Measurements from ENCODE around the gene LMF2. TPM values are rescaled to one million over a fixed set of nuclear protein-coding genes. Genes with fewer than 3 reads are reported as not detected.

Gene LMF2
- 91.1 TPM for polyA plus RNA-seq (2013, experiment 1 of 2; ENCODE audit: insufficient read length)
- 50.2 TPM for polyA plus RNA-seq (2013, experiment 2 of 2; ENCODE audit: insufficient read length)

- no peak for DNase-seq
Measured at GRCh38 chr22:50507421-50507990, at the start of gene LMF2. TSS of gene LMF2 (minus strand) at chr22:50507702. CDS start at chr22:50507675, 27 bp downstream.

GRCh38 chr22:50556703-50557102, 49.2 kb upstream of the LMF2 start:
- no peak for DNase-seq

GRCh38 chr22:50553310-50553709, 45.8 kb upstream of the LMF2 start:
- no peak for DNase-seq

- no peak for DNase-seq
Measured at GRCh38 chr22:50551160-50551752, 43.8 kb upstream of the LMF2 start.

GRCh38 chr22:50550395-50550794, 42.9 kb upstream of the LMF2 start:
- DNase-seq, result no peak

- DNase-seq, result no peak
Measured at GRCh38 chr22:50548921-50549790, 41.7 kb upstream of the LMF2 start.

- no peak for DNase-seq
Measured at GRCh38 chr22:50548040-50548920, 40.8 kb upstream of the LMF2 start.

- no peak for DNase-seq
Measured at GRCh38 chr22:50547263-50547985, 39.9 kb upstream of the LMF2 start.

- DNase-seq, result no peak
Measured at GRCh38 chr22:50546326-50547262, 39.1 kb upstream of the LMF2 start.

- peak; percentile 40 for DNase-seq
Measured at GRCh38 chr22:50545522-50546325, 38.2 kb upstream of the LMF2 start, which contains the start of gene KLHDC7B. TSS of gene KLHDC7B (plus strand) at chr22:50545899. CDS start at chr22:50546244, 345 bp downstream.

- DNase-seq, result no peak
Measured at GRCh38 chr22:50544746-50545253, 37.3 kb upstream of the LMF2 start.

- peak; percentile 61 for DNase-seq
Measured at GRCh38 chr22:50544078-50544745, 36.7 kb upstream of the LMF2 start.

GRCh38 chr22:50542416-50542927, 35.0 kb upstream of the LMF2 start:
- no peak for DNase-seq

GRCh38 chr22:50541667-50542026, 34.1 kb upstream of the LMF2 start:
- DNase-seq, result peak; percentile 74

GRCh38 chr22:50540381-50540780, 32.9 kb upstream of the LMF2 start:
- DNase-seq, result no peak

- DNase-seq, result no peak
Measured at GRCh38 chr22:50537765-50538164, 30.3 kb upstream of the LMF2 start.

GRCh38 chr22:50536226-50536625, 28.7 kb upstream of the LMF2 start:
- DNase-seq, result no peak

- no peak for DNase-seq
Measured at GRCh38 chr22:50535113-50535512, 27.6 kb upstream of the LMF2 start.

Data from fibroblast of skin of back (primary cell).